NCI-H345 (cell line): ENCODE results near the gene MXD1.
A peak's percentile ranks its signal among the peaks of the same experiment; 100 is the strongest.

ENCODE experiments used
- DNase-seq: peaks from one replicate; lab custom pipeline; 2025; lab: John Stamatoyannopoulos, UW

The MXD1 gene

DNA sequence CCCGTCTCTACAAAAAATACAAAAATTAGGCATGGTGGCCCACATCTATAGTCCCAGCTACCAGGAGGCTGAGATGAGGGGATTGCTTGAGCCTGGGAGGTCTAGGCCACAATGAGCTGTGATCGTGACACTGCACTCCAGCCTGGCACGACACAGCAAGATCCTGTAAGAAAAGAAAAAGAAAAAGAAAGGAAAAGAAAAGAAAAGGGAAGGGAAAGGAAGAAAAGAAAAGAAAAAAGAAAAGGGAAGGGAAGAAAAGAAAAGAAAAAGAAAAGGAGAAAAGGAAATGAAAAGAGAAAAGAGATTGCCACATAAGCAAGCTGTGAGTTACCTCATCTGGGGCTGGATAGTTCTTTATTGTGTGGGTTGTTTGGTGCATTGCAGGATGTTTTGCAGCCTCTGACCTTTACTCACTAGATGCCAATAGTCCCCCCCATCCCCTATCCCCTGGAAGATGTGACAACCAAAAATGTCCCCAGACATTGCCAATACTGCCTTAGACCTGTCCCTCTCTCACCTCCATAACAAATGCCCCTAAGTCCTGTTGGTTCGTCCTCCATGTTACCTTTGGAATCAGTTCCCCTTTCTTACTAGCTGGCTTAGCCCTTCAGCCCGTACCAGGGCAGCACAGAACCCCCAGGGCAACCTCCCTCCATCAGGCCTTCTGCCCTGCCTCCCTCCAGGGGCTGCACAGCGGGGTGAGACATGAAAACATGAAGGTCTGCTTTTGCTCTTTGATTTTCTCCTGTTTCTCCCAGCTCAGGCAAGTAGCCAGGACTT, 37.6 kb downstream of the MXD1 start:
- no peak for DNase-seq

DNA sequence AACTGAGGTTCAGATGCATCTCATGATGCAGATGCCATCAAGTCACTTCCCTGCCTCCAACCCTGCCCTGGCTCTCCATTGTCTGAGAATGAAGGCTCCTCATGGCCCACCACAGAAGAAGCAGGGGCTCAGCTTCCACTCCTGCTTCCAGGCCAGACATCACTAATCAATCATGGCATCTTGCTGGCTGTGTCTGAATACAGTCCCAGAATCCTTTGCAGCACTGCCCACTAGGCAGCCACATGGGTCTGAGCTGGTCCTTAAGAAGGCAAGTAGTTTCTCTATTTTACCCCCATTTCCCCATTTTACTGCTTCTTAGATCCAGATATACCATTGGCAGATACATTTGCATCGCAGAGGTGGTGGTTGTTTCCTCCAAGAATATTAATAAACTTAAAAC, 39.2 kb downstream of the MXD1 start:
- no peak for DNase-seq

DNA sequence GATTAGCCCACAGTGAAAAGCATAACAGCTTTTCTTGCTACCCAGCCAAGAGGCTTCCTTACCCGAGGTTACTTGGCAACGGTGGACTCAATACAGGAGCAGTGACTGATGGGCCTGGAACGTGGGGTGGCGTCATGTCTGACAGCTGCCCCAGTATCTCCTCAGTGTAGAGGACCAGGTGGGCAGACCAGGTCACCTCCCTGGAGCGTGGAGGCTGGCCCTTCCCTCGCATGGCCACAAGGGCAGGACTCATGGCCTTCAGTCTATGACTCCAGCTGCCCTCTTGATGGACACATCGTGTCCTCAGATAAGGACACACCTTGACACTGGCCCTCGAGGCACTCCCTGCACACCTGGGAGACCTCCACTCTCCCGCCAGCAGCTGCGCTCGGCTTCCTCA, 40.1 kb downstream of the MXD1 start:
- DNase-seq = no peak

DNA sequence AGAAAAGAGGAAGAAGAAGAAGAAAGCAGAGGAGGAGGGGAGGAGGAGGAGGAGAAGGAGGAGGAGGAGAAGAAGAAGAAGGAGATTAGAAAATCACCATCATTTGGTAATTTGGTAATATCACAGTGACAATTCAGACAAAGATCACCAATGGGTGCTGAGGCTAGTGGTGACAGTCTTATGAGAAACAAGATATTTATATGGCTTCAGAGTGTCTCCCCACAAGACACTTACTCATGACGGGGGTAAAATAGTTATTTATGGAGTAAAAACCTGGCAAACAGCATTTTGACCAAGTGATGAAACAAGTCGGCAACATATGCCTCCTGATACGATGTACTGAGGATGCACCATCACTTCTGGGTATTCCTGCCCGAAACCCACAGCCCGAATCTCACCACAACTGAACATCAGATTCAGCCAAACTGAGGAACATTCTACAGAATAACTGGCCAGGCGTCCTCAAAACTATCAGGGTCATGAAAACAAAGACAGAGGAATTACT, 41.6 kb downstream of the MXD1 start:
- no peak for DNase-seq

DNA sequence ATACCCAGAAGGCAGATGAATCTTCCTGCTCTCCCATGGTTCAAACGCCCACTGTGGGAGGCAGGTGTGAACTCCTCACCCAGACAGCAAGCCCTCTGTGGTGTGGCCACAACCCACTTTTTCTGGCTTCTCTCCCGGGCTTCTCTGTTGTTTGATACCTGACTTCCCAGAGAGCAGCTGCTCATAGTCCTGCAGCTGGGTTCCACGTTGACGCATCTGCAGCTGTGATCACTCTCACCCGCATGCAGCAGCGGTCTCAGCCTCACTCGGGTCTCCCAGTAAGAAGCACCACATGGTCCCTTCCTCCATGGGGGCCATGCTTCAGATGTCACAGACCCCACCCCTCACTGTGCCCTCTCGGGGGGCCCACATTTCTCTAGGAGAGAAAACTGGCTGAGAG, 43.1 kb downstream of the MXD1 start:
- peak; percentile 8 for DNase-seq

DNA sequence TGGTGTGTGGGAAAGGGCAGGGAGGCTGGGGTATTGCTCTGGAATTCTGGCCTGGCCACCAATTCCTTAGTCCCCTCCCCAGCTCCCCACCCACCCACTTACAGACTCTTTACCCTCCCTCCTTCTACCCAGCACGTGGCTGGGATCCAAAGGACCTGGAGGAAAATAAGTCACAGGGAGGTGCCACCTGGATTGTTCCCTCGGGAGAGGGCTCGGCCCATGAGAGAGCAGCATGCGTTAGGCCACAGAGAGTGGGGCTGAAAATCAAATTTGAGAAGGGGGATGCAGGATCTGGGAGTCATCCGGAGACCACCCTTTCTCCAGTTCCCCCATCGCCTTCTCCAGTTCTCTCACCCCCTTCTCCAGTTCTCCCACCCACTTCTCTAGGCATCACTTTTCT, 43.6 kb downstream of the MXD1 start:
- DNase-seq = peak; percentile 3

DNA sequence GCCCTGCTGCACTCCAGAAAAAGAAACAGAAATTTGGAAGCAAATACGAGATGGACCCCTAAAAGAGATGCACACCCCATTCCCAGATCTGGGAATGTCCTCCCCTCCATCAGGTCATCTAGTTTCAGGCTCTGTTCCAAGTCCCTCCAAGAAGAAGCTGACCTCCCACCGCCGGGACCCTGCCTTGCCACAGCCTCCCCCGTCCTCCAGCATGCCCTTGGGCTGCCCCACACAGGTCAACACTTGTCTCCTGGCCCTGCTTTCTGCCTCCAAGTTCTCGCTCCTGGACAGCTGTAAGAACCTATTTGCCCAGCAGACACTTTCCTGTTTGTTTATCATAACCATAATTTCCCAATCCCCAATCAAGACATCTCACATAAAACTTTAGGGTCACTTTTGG, 44.5 kb downstream of the MXD1 start:
- DNase-seq = no peak

DNA sequence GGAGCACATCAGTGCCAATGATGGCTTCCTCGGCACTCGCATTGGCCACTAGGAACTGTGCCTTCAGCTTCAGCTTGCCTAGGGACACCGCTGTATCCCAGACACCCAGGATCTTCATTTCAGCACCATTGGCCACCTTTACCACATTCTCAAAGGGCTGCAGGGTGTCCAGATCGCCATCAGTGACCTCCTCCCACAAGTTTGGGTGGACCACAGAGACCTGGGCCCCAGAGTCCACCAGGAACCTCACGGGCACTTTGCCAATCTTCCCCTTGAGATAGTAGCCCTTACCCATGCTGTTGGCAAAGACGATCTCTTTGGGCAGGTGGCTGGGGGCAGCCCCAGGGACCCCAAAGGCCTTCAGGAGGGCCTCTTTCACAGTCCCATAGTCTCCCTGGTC, 45.9 kb downstream of the MXD1 start:
- no peak for DNase-seq

DNA sequence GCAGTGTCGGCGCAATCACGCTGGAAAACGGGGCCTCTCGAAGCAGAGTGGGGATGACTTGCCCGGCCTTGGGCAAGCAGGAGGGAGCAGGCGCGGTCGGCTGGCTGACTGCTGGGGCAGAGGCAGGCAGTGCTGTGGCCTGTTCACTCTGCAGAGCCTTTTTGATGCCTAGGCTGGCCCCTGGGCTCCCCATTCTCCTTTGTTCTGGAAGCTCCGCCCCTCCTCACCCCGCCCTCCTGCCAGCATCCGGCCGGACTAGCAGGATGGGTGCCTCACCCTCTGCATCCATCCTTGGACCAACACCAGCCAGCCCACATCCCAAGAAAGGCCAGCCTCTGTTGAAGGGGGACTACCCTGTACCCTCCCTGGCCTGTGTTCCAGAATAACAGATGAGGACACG, 46.6 kb downstream of the MXD1 start, which contains the start of gene ASPRV1:
ASPRV1 (minus strand) TSS at position 136 of the 400 bp plus-strand sequence. CDS start 195 bp downstream, outside the sequence.
- no peak for DNase-seq

DNA sequence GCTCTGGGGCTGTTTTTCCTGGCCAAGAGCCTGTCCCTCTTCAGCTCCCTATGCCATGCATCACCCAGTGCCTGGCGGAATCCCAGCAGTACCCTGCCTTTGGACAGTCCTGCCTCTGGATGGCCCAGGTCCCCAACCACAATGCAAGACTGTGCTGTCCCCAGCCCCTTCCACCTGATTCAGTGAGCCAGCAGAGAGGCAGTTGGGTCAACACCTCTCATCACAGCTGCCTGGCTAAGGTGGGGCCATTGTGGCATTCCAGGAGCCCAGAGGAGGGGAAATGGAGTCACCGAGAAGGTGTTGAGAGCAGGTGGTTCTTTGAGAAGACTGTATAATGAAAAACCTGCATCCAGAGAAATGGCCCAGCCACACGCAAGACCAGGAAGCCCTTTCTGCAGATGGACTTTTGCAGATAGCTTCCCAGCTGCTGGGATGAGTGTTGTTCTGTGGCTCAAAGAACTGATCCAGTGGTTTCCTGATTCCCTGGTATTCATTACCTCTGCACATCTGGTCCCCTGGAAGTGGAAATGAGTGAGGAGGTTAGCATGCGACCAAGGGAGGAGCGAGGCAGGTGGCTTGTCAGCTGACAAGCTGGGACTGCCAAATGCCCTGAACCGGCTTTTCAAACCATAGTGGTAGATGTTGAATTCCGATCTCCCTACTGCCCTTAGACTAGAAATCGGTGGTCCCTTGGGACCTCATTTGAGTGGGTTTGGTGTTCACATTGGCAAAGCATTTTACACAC, 48.2 kb downstream of the MXD1 start:
- DNase-seq = no peak

DNA sequence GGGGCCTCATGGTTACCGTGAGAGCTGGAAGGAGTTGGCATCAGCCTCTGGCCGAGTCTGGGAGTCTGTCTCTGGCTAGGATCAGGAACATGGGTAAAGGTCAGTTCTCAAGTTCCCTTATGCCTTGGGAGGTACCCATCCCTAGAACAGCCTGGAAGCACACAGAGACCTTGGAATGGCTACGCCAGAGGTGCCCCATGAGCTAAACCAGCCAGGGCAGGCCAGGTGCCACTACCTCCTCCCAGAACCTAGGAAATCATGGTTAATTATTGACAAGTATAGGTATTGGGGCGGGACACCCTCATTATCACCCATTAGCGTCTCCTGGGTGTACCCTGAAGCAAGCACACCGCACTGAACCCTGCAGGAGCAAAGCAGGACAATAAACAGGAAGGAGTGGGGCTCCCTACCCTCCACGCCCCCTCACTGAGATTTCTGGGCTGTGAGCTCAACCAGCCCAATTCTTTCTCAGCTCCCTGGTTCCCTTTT, 49.5 kb downstream of the MXD1 start:
- DNase-seq = no peak

DNA sequence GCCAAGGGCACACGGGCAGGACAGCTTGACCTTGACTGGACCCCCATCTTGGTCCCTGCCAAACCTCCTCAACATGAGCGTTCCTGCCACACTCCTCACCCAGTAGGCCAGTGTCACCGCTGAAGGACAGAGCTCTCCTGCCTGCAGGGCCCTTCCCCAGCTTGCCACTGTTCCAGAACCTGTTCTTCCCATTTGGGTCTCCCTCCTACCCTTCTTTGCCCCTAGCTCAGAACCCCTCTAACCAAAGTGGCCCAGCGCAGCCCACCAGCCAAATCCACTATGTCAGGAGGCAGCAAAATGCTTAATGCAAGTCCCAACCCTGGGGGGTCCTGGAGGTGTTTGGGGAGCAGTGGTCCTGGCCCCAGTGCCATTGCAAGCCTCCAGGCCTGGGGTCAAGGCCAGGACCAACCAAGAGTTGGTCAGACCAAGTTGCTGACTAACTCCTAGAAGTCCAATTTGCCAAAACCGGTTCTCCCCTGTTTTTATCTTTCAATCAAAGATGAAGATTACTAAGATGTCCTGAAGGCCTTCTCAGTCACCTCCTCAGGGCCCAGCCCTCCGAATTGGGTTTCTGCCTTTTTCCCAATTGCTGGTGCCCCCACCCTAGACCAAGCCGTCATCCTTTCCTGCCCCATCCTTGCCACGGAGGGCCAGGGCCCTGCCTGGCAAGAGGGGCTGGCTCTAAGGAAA, 51.0 kb downstream of the MXD1 start:
- no peak for DNase-seq

DNA sequence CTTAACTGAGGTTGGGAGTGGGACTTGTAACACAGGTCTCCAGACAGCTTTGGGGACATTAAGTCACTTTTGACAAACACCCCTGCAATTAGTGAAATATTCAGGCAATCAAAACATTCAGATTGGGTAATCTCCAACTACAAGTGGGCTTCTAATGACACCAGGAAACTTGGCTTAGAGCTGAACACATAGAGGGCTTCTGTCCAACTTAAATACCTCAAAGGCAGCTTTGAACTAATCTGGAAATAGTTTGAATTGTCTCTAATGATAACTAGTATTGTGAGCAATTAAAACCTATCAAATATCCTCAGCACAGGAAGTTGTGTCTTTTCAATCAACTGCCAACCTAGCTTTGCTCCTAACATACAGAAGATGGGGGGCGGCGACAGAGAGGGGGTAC, 51.6 kb downstream of the MXD1 start:
- DNase-seq = no peak

DNA sequence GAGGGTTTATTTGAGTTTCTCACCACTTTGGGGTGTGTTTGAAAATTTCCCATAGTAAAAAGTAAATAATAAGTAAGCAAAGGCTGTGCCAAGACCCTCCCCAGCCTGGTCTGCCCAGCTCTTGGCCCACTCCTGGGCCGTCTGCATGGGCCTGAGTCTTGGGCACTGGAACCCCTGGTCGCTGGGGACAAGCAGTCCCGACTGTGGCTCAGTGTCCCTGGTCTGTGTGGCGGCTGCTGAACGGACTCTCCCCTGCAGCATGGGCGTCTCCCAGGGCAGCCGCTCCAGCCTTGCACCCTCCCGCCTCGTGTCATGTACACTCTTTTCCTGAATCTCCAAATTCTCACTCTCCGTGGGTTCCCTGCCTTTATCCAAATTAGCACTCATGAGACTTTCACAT, 53.7 kb downstream of the MXD1 start:
- no peak for DNase-seq

DNA sequence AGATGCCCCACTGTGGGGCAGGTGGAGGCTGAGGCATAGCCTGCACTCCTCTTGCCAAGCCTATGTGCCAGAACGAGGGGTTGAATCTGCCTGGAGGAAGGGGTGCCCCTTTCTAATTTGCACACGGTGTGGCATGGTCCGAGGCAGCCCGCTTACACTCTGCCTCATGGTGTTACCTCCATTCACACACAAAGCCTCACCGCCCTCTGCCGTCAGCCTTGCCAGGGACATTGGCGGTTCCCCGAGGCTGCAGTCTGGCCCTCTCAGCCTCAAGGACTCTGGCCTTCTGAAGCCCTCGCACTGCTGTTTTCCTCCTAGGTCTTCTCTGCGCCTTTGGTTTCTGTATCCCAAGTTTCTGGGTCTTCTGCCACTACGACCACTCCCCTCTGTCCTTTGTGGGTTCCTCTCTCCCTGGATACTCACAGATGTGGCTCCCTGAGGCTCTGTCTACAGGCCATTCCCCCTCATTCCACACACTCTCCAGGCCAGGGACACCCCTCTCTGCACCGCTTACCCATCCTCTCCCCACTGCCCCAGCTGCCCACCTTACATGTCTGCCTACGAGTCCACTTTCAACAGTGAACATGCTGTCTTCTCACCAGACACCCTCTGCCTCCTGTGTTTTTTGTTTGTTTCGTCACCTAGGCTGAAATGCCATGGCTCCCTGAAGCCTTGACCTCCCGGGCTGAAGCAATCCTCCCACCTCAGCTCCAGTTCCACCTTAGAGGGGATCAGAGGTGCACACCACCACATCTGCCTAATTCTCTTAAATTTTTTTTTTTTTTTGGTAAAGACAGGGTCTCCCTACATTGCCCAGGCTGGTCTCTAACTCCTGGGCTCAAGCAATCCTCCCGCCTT, 54.4 kb downstream of the MXD1 start:
- DNase-seq = no peak

DNA sequence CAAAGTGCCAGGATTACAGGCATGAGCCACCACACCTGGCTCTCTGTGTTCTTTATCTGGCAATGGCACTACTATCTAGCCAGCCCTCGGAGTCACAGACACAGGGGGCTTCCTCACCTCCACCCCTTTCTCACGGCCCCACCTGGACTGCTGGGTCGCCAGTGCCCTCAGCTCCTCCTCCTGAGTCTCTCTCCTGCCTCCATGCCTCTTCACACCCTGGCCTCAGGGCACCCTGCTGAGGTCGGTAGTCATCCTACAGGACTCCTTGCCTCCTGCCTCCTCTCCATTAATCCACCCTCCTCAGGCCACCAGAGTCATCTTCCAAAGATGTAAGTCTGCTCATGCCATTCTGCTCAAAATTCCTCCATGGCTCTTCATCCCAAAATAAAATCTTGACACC, 55.1 kb downstream of the MXD1 start:
- no peak for DNase-seq

DNA sequence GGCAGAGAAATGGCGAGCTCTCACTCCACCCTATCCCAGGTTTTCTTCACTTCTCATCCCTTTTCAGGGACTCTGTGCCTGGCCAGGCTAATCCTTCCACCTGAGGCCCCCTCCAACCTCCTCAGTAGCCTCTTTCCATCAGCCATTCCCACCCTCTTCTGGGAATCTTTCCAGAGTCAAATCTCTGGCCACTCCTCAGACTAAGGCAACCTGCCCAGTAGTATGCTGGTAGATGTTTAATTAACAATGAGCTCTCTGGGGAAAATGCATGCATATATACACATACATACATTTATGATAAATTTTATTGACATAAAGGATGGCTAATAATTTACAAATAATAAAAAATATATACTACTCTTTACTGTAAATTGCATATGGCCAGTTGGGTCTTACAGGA, 57.9 kb downstream of the MXD1 start:
- DNase-seq = no peak

DNA sequence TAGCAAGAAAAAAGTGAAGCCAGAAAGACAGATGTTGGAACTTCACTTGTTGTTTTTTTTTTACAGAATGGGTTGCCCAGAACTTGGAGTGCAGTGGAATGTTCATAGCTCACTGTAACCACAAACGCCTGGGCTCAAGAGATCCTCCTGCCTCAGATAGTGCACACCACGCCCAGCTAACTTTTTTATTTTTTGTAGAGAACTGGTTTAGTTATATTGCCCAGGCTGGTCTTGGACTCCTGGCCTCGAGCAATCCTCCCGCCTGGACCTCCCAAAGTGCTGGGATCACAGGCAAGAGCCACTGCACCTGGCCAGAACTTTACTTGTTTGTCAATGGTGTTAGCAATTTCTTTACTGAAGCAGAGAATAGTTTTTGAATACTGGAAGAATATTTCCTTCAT, 58.4 kb downstream of the MXD1 start:
- DNase-seq = no peak

DNA sequence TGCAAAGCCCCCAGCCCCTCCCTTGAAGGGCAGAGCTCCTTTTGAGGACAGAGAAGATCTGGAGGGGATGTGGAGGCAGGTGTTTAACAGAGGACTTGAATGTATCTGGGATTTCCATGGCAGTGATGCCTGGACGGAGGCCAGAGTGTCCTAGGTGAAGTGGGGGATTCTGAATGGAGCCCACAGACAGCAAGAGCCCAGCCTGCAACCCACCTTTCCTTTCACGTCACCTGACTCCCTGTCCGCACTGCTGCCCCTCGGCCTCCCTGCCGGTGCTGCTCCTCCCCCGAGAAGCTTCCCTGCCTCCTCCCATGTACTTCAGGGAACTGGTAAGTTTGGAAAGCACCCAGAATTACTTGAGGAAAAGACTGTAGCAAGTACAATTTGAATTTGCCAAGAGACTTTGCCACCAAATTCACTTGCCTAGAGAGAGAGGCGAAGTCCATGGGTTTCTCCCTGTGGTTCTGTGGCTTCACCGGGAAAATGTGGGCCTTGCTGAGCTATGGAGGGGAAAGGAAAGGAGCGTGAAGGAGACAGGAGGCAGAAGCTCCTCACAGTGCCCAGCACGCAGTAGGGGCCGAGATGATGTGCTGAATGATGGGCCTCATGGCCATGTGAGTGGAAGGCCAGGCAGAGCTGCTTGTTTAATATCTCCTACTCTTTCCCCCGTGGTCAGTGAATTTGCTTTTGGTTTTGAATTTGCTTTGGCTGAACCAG, 60.4 kb downstream of the MXD1 start:
- no peak for DNase-seq

DNA sequence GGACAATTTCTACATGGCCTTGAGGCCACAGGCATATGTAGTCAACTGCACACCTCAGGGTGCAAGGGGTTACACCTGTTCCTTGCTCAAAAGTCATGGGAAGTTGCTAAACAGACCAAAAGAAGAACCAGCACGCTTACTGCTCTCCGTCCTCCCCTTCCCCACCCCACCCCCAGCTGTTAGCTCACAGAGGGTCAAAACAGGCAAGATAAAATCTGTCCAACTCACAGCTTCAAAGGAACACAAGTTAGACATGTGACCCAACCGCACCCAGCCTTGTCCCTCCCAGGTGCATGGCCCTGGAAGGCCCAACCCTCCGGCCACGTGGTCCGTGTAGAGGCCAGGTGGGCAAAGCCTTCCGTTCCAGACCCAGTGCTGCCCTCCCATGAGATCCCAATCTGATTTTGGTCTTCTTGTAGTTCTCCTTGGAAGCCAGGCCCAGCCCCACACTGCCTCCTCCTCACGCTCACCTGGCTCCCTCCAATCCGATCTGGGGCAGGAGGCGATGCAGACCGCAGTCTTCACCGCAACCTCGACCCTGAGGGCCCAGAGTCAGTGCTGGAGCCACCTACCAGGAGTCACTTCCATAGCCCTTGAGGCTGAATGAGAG, 61.0 kb downstream of the MXD1 start:
- no peak for DNase-seq

DNA sequence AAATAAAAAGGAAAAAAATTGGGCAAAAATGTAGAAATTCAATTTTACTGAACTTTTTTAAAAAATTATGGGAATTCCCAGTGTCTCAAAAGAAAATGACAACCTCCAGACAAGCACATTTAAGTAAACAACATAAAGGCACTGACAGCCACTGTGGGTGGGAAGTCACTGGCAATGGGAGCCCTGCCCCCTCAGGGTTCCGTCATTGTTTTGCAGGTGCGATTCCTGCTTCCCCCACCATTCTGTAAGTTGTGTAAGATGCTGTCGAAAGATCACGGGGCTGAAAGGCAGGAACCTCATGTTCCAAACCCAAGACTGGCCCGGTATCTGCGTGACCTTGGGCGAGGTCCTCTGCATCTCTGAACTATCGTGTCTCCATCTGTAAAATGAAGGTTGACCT, 62.3 kb downstream of the MXD1 start:
- no peak for DNase-seq
